ENCODE measurements around the gene MPLKIP. TPM values are rescaled to one million over a fixed set of nuclear protein-coding genes. Genes with fewer than 3 reads are reported as not detected.
"Not testable (repeated sequence)": the region's sequence is repeated elsewhere in the genome, so short reads cannot be mapped to it uniquely, and the experiment has no call there.

The MPLKIP gene
- 46.8 TPM for polyA plus RNA-seq (2013, experiment 1 of 2)
- 46.8 TPM for polyA plus RNA-seq (2013, experiment 2 of 2)

GRCh38 chr7:40134428-40135316, at the start of gene MPLKIP, which contains the start of gene SUGCT:
TSS of gene MPLKIP (minus strand) at chr7:40134622. CDS start at chr7:40134567, 55 bp downstream.
TSS of gene SUGCT (plus strand) at chr7:40135005.
- Histone ChIP-seq H3K79me2 (ENCODE audit: control insufficient read depth, insufficient read depth, low read length) (peaks cover 18% of the 10 kb centered on the region), H3K4ac (ENCODE audit: low read depth, low read length) (peak within 1 kb of the TSS; percentile 48)

GRCh38 chr7:40182452-40182851, 48.0 kb upstream of the MPLKIP start:
- WGBS (ENCODE audit: extremely low coverage, insufficient coverage, low lambda C conversion rate), result no CpG with 5 or more reads among the region's 4 CpGs
- DNase-seq, result no peak
- H3K56ac ChIP-seq (ENCODE audit: low read length), result no peak overlapping the region
- H3K79me2 ChIP-seq (ENCODE audit: control insufficient read depth, insufficient read depth, low read length), result no peaks in the 10 kb centered on the region
- no peak overlapping the region for H3K4me2 ChIP-seq (ENCODE audit: low read length)
- no peak overlapping the region for H3K23ac ChIP-seq (ENCODE audit: low read length)
- H4K8ac ChIP-seq (ENCODE audit: low read depth, low read length), result no peak overlapping the region
- no peaks in the 10 kb centered on the region for H3K27me3 ChIP-seq (ENCODE audit: insufficient read depth, low read length, poor library complexity)
- H2BK120ac ChIP-seq (ENCODE audit: low read depth, low read length), result no peak overlapping the region
- H3K4me1 ChIP-seq (ENCODE audit: control insufficient read depth, low read depth, low read length), result no peaks in the 10 kb centered on the region
- H3K18ac ChIP-seq (ENCODE audit: low read length), result no peak overlapping the region
- no peaks in the 10 kb centered on the region for H3K79me1 ChIP-seq (ENCODE audit: low read length)
- no peak overlapping the region for H4K5ac ChIP-seq (ENCODE audit: low read length)
- H3K27ac ChIP-seq (ENCODE audit: low read depth, low read length), result no peak overlapping the region
- H3K4me3 ChIP-seq (ENCODE audit: low read length), result no peak overlapping the region
- H3K4ac ChIP-seq (ENCODE audit: low read depth, low read length), result no peak overlapping the region
- H2BK5ac ChIP-seq (ENCODE audit: low read length), result no peak overlapping the region
- no peak overlapping the region for H3K9ac ChIP-seq (ENCODE audit: low read length)
- no peaks in the 10 kb centered on the region for H3K36me3 ChIP-seq (ENCODE audit: control insufficient read depth, insufficient read depth, low read length)
- no peak overlapping the region for H2BK15ac ChIP-seq (replicated peaks; ENCODE audit: low read depth)
- H2AK5ac ChIP-seq (ENCODE audit: low read length), result no peak overlapping the region

More at GRCh38 chr7:40134428-40135316, at the start of gene MPLKIP, which contains the start of gene SUGCT:
- Histone ChIP-seq H3K4me2 (ENCODE audit: low read length) (peak within 1 kb of the TSS; percentile 97), H2BK5ac (ENCODE audit: low read length) (peak within 1 kb of the TSS; percentile 97), H3K27ac (ENCODE audit: low read depth, low read length) (peak within 1 kb of the TSS; percentile 96), H4K5ac (ENCODE audit: low read length) (no peak within 1 kb of the TSS), H3K4me1 (ENCODE audit: control insufficient read depth, low read depth, low read length) (no peaks in the 10 kb centered on the region), H3K23ac (ENCODE audit: low read length) (no peak within 1 kb of the TSS), H2BK120ac (ENCODE audit: low read depth, low read length) (peak within 1 kb of the TSS; percentile 82), H2BK15ac (replicated peaks; ENCODE audit: low read depth) (no peak within 1 kb of the TSS), H3K56ac (ENCODE audit: low read length) (peak within 1 kb of the TSS; percentile 98), H4K8ac (ENCODE audit: low read depth, low read length) (no peak within 1 kb of the TSS), H3K36me3 (ENCODE audit: control insufficient read depth, insufficient read depth, low read length) (no peaks in the 10 kb centered on the region), H3K9ac (ENCODE audit: low read length) (peak within 1 kb of the TSS; percentile 95), H3K79me1 (ENCODE audit: low read length) (peaks cover 1% of the 10 kb centered on the region), H2AK5ac (ENCODE audit: low read length) (no peak within 1 kb of the TSS), H3K18ac (ENCODE audit: low read length) (peak within 1 kb of the TSS; percentile 69), H3K4me3 (ENCODE audit: low read length) (peak within 1 kb of the TSS; percentile 94), H3K27me3 (ENCODE audit: insufficient read depth, low read length, poor library complexity) (no peaks in the 10 kb centered on the region)
- peak; percentile 90 for DNase-seq
- WGBS (ENCODE audit: extremely low coverage, insufficient coverage, low lambda C conversion rate), result no CpG with 5 or more reads among the region's 75 CpGs

- H3K56ac ChIP-seq (ENCODE audit: low read length), result no peak overlapping the region
- H3K27me3 ChIP-seq (ENCODE audit: insufficient read depth, low read length, poor library complexity), result no peaks in the 10 kb centered on the region
- H2BK5ac ChIP-seq (ENCODE audit: low read length), result no peak overlapping the region
- H3K36me3 ChIP-seq (ENCODE audit: control insufficient read depth, insufficient read depth, low read length), result no peaks in the 10 kb centered on the region
- H4K5ac ChIP-seq (ENCODE audit: low read length), result no peak overlapping the region
- H4K8ac ChIP-seq (ENCODE audit: low read depth, low read length), result no peak overlapping the region
- H3K9ac ChIP-seq (ENCODE audit: low read length), result no peak overlapping the region
- H3K79me1 ChIP-seq (ENCODE audit: low read length), result no peaks in the 10 kb centered on the region
- peak; percentile 56 for DNase-seq
- H3K4me2 ChIP-seq (ENCODE audit: low read length), result no peak overlapping the region
- no peak overlapping the region for H3K27ac ChIP-seq (ENCODE audit: low read depth, low read length)
- no peak overlapping the region for H3K23ac ChIP-seq (ENCODE audit: low read length)
- no peak overlapping the region for H3K4ac ChIP-seq (ENCODE audit: low read depth, low read length)
- no peak overlapping the region for H2BK15ac ChIP-seq (replicated peaks; ENCODE audit: low read depth)
- WGBS (ENCODE audit: extremely low coverage, insufficient coverage, low lambda C conversion rate), result no CpG with 5 or more reads among the region's 5 CpGs
- H3K79me2 ChIP-seq (ENCODE audit: control insufficient read depth, insufficient read depth, low read length), result no peaks in the 10 kb centered on the region
- H2BK120ac ChIP-seq (ENCODE audit: low read depth, low read length), result no peak overlapping the region
- no peaks in the 10 kb centered on the region for H3K4me1 ChIP-seq (ENCODE audit: control insufficient read depth, low read depth, low read length)
- no peak overlapping the region for H3K4me3 ChIP-seq (ENCODE audit: low read length)
- H3K18ac ChIP-seq (ENCODE audit: low read length), result no peak overlapping the region
- no peak overlapping the region for H2AK5ac ChIP-seq (ENCODE audit: low read length)
These were observed 42.6 kb upstream of the MPLKIP start for GRCh38 chr7:40177071-40177470.

GRCh38 chr7:40175725-40176510, 41.5 kb upstream of the MPLKIP start:
- no peak overlapping the region for H4K5ac ChIP-seq (ENCODE audit: low read length)
- no peak overlapping the region for H3K18ac ChIP-seq (ENCODE audit: low read length)
- H3K4me1 ChIP-seq (ENCODE audit: control insufficient read depth, low read depth, low read length), result no peaks in the 10 kb centered on the region
- H3K27me3 ChIP-seq (ENCODE audit: insufficient read depth, low read length, poor library complexity), result no peaks in the 10 kb centered on the region
- no peaks in the 10 kb centered on the region for H3K79me1 ChIP-seq (ENCODE audit: low read length)
- no peak overlapping the region for H2BK120ac ChIP-seq (ENCODE audit: low read depth, low read length)
- no peak overlapping the region for H2BK15ac ChIP-seq (replicated peaks; ENCODE audit: low read depth)
- H3K23ac ChIP-seq (ENCODE audit: low read length), result no peak overlapping the region
- no peak overlapping the region for H4K8ac ChIP-seq (ENCODE audit: low read depth, low read length)
- H3K4ac ChIP-seq (ENCODE audit: low read depth, low read length), result no peak overlapping the region
- H3K56ac ChIP-seq (ENCODE audit: low read length), result no peak overlapping the region
- no peak overlapping the region for H2BK5ac ChIP-seq (ENCODE audit: low read length)
- no peaks in the 10 kb centered on the region for H3K36me3 ChIP-seq (ENCODE audit: control insufficient read depth, insufficient read depth, low read length)
- no peak overlapping the region for H3K4me3 ChIP-seq (ENCODE audit: low read length)
- no peak overlapping the region for H3K27ac ChIP-seq (ENCODE audit: low read depth, low read length)
- no peak overlapping the region for H3K9ac ChIP-seq (ENCODE audit: low read length)
- H3K79me2 ChIP-seq (ENCODE audit: control insufficient read depth, insufficient read depth, low read length), result no peaks in the 10 kb centered on the region
- no peak overlapping the region for H3K4me2 ChIP-seq (ENCODE audit: low read length)
- no peak overlapping the region for H2AK5ac ChIP-seq (ENCODE audit: low read length)
- DNase-seq, result no peak
- no CpG with 5 or more reads among the region's 9 CpGs for WGBS (ENCODE audit: extremely low coverage, insufficient coverage, low lambda C conversion rate)

- H3K27me3 ChIP-seq (ENCODE audit: insufficient read depth, low read length, poor library complexity); H2BK5ac ChIP-seq (ENCODE audit: low read length); H2BK15ac ChIP-seq (replicated peaks; ENCODE audit: low read depth); H2BK120ac ChIP-seq (ENCODE audit: low read depth, low read length); H3K36me3 ChIP-seq (ENCODE audit: control insufficient read depth, insufficient read depth, low read length); H3K56ac ChIP-seq (ENCODE audit: low read length); H4K5ac ChIP-seq (ENCODE audit: low read length); H3K4me1 ChIP-seq (ENCODE audit: control insufficient read depth, low read depth, low read length); H3K18ac ChIP-seq (ENCODE audit: low read length); H3K9ac ChIP-seq (ENCODE audit: low read length); H4K8ac ChIP-seq (ENCODE audit: low read depth, low read length); H3K79me1 ChIP-seq (ENCODE audit: low read length); H3K27ac ChIP-seq (ENCODE audit: low read depth, low read length); H3K4me2 ChIP-seq (ENCODE audit: low read length); H3K79me2 ChIP-seq (ENCODE audit: control insufficient read depth, insufficient read depth, low read length); DNase-seq; H3K4ac ChIP-seq (ENCODE audit: low read depth, low read length); H3K23ac ChIP-seq (ENCODE audit: low read length); H3K4me3 ChIP-seq (ENCODE audit: low read length); H2AK5ac ChIP-seq (ENCODE audit: low read length): not testable (repeated sequence)
- no CpG with 5 or more reads among the region's 6 CpGs for WGBS (ENCODE audit: extremely low coverage, insufficient coverage, low lambda C conversion rate)
These were observed 40.8 kb upstream of the MPLKIP start for GRCh38 chr7:40175256-40175655.
